OCI-LY1 (cell line): ENCODE measurements around the gene SERPINA4.

ENCODE experiments used
- H2AFZ ChIP-seq: fragments of 200-600 bp; sonication (generic), shearing (Covaris generic); 2 replicates; pipeline ENCODE4 v1.6.0; 2014; ENCODE audit warnings: antibody characterized with exemption, mild to moderate bottlenecking, low read length
- H3F3A ChIP-seq: fragments of 200-600 bp; sonication (generic), shearing (Covaris generic); 2 replicates; pipeline ENCODE4 v1.6.0; 2014; ENCODE audit warnings: mild to moderate bottlenecking, antibody characterized with exemption, low read length, moderate library complexity; ENCODE audit not compliant: insufficient read depth
- H3K27ac ChIP-seq: fragments of 200-600 bp; sonication (generic); 2 replicates; pipeline ENCODE4 v1.5.1; 2014; ENCODE audit warnings: low read length, mixed run types, mild to moderate bottlenecking, low read depth; ENCODE audit not compliant: poor library complexity, severe bottlenecking
- H3K27me3 ChIP-seq: fragments of 200-600 bp; sonication (generic); 2 replicates; pipeline ENCODE4 v1.6.0; 2014; ENCODE audit warnings: antibody characterized with exemption, mild to moderate bottlenecking, low read length, moderate library complexity; ENCODE audit not compliant: insufficient read depth
- H3K36me3 ChIP-seq: fragments of 200-600 bp; sonication (generic); 2 replicates; pipeline ENCODE4 v1.6.1; 2014; ENCODE audit warnings: mild to moderate bottlenecking, antibody characterized with exemption, low read length, moderate library complexity, mixed read lengths; ENCODE audit not compliant: insufficient read depth
- H3K4me1 ChIP-seq: fragments of 200-600 bp; sonication (generic); 2 replicates; pipeline ENCODE4 v1.5.1; 2014; ENCODE audit warnings: mild to moderate bottlenecking, low read length, moderate library complexity; ENCODE audit not compliant: insufficient read depth, severe bottlenecking
- H3K4me2 ChIP-seq: fragments of 200-600 bp; sonication (generic), shearing (Covaris generic); 2 replicates; pipeline ENCODE4 v1.6.1; 2014; ENCODE audit warnings: low read length
- H3K4me3 ChIP-seq: fragments of 200-600 bp; sonication (generic); 2 replicates; pipeline ENCODE4 v1.5.1; 2014; ENCODE audit warnings: low read length, low read depth, mild to moderate bottlenecking, mixed read lengths; ENCODE audit not compliant: poor library complexity, severe bottlenecking
- H3K79me2 ChIP-seq: fragments of 200-600 bp; shearing (Covaris generic); 2 replicates; pipeline ENCODE4 v1.6.1; 2016; ENCODE audit warnings: mixed run types, low read length, mixed read lengths; ENCODE audit not compliant: insufficient read depth
- H3K9ac ChIP-seq: fragments of 200-600 bp; sonication (generic), shearing (Covaris generic); 2 replicates; pipeline ENCODE4 v1.6.1; 2014; ENCODE audit warnings: mild to moderate bottlenecking, low read length, mixed read lengths
- H3K9me2 ChIP-seq: fragments of 200-600 bp; sonication (generic), shearing (Covaris generic); 2 replicates; pipeline ENCODE4 v1.6.1; 2014; ENCODE audit warnings: low read depth, mild to moderate bottlenecking, low read length, mixed read lengths
- H3K9me3 ChIP-seq: fragments of 200-600 bp; shearing (Covaris generic); 2 replicates; pipeline ENCODE4 v1.6.1; 2014; ENCODE audit warnings: low read length, mixed read lengths
- H4K20me1 ChIP-seq: fragments of 200-600 bp; sonication (generic), shearing (Covaris generic); 2 replicates; pipeline ENCODE4 v1.6.0; 2016; ENCODE audit warnings: mild to moderate bottlenecking, low read length; ENCODE audit not compliant: insufficient read depth
- CTCF ChIP-seq: fragments of 200-600 bp; sonication (generic), shearing (Covaris generic); IDR thresholded peaks from 2 replicates; pipeline ENCODE4 v1.5.1; 2017; ENCODE audit warnings: mild to moderate bottlenecking, antibody characterized with exemption, low read length, moderate library complexity, mixed read lengths
- EZH2 ChIP-seq: fragments of 200-600 bp; sonication (generic), shearing (Covaris generic); IDR thresholded peaks from 2 replicates; pipeline ENCODE4 v1.8.0; 2017; ENCODE audit warnings: borderline replicate concordance, mixed run types, mild to moderate bottlenecking, antibody characterized with exemption, low read length, moderate library complexity, mixed read lengths

The SERPINA4 gene

GRCh38 chr14:94550041-94550440 is 11.2 kb upstream of the SERPINA4 start:
- TF ChIP-seq CTCF (no peak), EZH2 (no peak)
- no peak overlapping the region for H3K9ac ChIP-seq
- H3K27me3 ChIP-seq = no peaks in the 10 kb centered on the region
- no peak overlapping the region for H3K27ac ChIP-seq
- H2AFZ ChIP-seq = no peak overlapping the region
- H3K4me1 ChIP-seq = no peaks in the 10 kb centered on the region
- H3K9me3 ChIP-seq = no peaks in the 10 kb centered on the region
- H3K79me2 ChIP-seq = no peaks in the 10 kb centered on the region
- H3K4me2 ChIP-seq = no peak overlapping the region
- no peaks in the 10 kb centered on the region for H4K20me1 ChIP-seq
- no peak overlapping the region for H3K4me3 ChIP-seq
- no peaks in the 10 kb centered on the region for H3F3A ChIP-seq
- H3K36me3 ChIP-seq = no peaks in the 10 kb centered on the region
- no peaks in the 10 kb centered on the region for H3K9me2 ChIP-seq

- Histone ChIP-seq H3K36me3 (no peaks in the 10 kb centered on the region), H3K4me3 (no peak overlapping the region), H3K4me1 (no peaks in the 10 kb centered on the region), H4K20me1 (no peaks in the 10 kb centered on the region), H2AFZ (no peak overlapping the region), H3K9me2 (no peaks in the 10 kb centered on the region), H3K9me3 (no peaks in the 10 kb centered on the region), H3F3A (no peaks in the 10 kb centered on the region), H3K27ac (no peak overlapping the region), H3K4me2 (no peak overlapping the region), H3K79me2 (no peaks in the 10 kb centered on the region), H3K9ac (no peak overlapping the region), H3K27me3 (no peaks in the 10 kb centered on the region)
- TF ChIP-seq CTCF (no peak), EZH2 (no peak)
These were observed 5.3 kb upstream of the SERPINA4 start for GRCh38 chr14:94555991-94556390.

- Histone ChIP-seq H3K9ac (no peak overlapping the region), H3K4me2 (no peak overlapping the region), H3K79me2 (no peaks in the 10 kb centered on the region), H3K36me3 (no peaks in the 10 kb centered on the region), H3K27ac (no peak overlapping the region), H3K9me2 (no peaks in the 10 kb centered on the region), H3F3A (no peaks in the 10 kb centered on the region), H3K27me3 (no peaks in the 10 kb centered on the region), H3K9me3 (no peaks in the 10 kb centered on the region), H3K4me3 (no peak overlapping the region), H4K20me1 (no peaks in the 10 kb centered on the region), H3K4me1 (no peaks in the 10 kb centered on the region), H2AFZ (no peak overlapping the region)
- TF ChIP-seq EZH2 (no peak), CTCF (no peak)
These were observed 3.9 kb upstream of the SERPINA4 start for GRCh38 chr14:94557327-94557726.
